Measurements from ENCODE around the gene HES1. TPM values are rescaled to one million over a fixed set of nuclear protein-coding genes. Genes with fewer than 3 reads are reported as not detected.

Gene HES1
- polyA plus RNA-seq, 1 donor from 2014 or later = 0.25 TPM

- Histone ChIP-seq H3K9ac (ENCODE audit: low read length) (no peak overlapping the region), H3K36me3 (ENCODE audit: insufficient read depth, low read length) (no peaks in the 10 kb centered on the region), H2AFZ (ENCODE audit: low read depth, low read length) (no peak overlapping the region), H3K27me3 (ENCODE audit: insufficient read depth, low read depth, low read length) (peaks cover 79% of the 10 kb centered on the region), H3K4me2 (ENCODE audit: low read length) (peak overlapping the region; percentile 77), H3K79me2 (replicated peaks; ENCODE audit: insufficient read depth, low read length) (peaks cover 13% of the 10 kb centered on the region), H3K9me2 (ENCODE audit: insufficient read depth, low read length) (no peaks in the 10 kb centered on the region), H3K4me3 (ENCODE audit: low read length) (peak overlapping the region; percentile 69), H4K20me1 (ENCODE audit: insufficient read depth) (no peaks in the 10 kb centered on the region), H3K27ac (ENCODE audit: low read length) (no peak overlapping the region), H3F3A (ENCODE audit: insufficient read depth, low read length, poor library complexity, severe bottlenecking) (peaks cover 4% of the 10 kb centered on the region), H3K9me3 (ENCODE audit: low read length) (no peaks in the 10 kb centered on the region)
- TF ChIP-seq SMC3 (conservative IDR thresholded peaks at IDR 0.05; ENCODE audit: poor library complexity) (no peak), EZH2 (IDR thresholded peaks at IDR 0.05; ENCODE audit: borderline replicate concordance, insufficient read depth, low read length, poor library complexity, severe bottlenecking) (peak; percentile 66)
Measured at GRCh38 chr3:194136519-194137007, 615 bp downstream of the HES1 start.

- no peaks in the 10 kb centered on the region for H4K20me1 ChIP-seq (ENCODE audit: insufficient read depth)
- H3K9ac ChIP-seq (ENCODE audit: low read length) = no peak overlapping the region
- peaks cover 4% of the 10 kb centered on the region for H3F3A ChIP-seq (ENCODE audit: insufficient read depth, low read length, poor library complexity, severe bottlenecking)
- H3K79me2 ChIP-seq (replicated peaks; ENCODE audit: insufficient read depth, low read length) = peaks cover 13% of the 10 kb centered on the region
- H3K4me2 ChIP-seq (ENCODE audit: low read length) = peak overlapping the region; percentile 77
- TF ChIP-seq RAD21 (conservative IDR thresholded peaks at IDR 0.05) (no peak), POLR2AphosphoS5 (IDR thresholded peaks at IDR 0.05) (peak; percentile 17), MXI1 (conservative IDR thresholded peaks at IDR 0.05; ENCODE audit: poor library complexity, severe bottlenecking) (no peak), SMC3 (conservative IDR thresholded peaks at IDR 0.05; ENCODE audit: poor library complexity) (no peak), EP300 (conservative IDR thresholded peaks at IDR 0.05; ENCODE audit: poor library complexity, severe bottlenecking) (no peak), EZH2 (IDR thresholded peaks at IDR 0.05; ENCODE audit: borderline replicate concordance, insufficient read depth, low read length, poor library complexity, severe bottlenecking) (peak; percentile 8), TAF1 (IDR thresholded peaks at IDR 0.05; ENCODE audit: low read depth) (no peak), CTCF (IDR thresholded peaks at IDR 0.05; ENCODE audit: poor library complexity, severe bottlenecking) (no peak), REST (IDR thresholded peaks at IDR 0.05; ENCODE audit: borderline replicate concordance) (no peak)
- no peaks in the 10 kb centered on the region for H3K9me3 ChIP-seq (ENCODE audit: low read length)
- no peak overlapping the region for H2AFZ ChIP-seq (ENCODE audit: low read depth, low read length)
- no peaks in the 10 kb centered on the region for H3K36me3 ChIP-seq (ENCODE audit: insufficient read depth, low read length)
- H3K27ac ChIP-seq (ENCODE audit: low read length) = no peak overlapping the region
- H3K27me3 ChIP-seq (ENCODE audit: insufficient read depth, low read depth, low read length) = peaks cover 80% of the 10 kb centered on the region
- no peaks in the 10 kb centered on the region for H3K9me2 ChIP-seq (ENCODE audit: insufficient read depth, low read length)
- peak overlapping the region; percentile 69 for H3K4me3 ChIP-seq (ENCODE audit: low read length)
Measured at GRCh38 chr3:194137008-194137505, 1.1 kb downstream of the HES1 start.

All from neural cell (in vitro differentiated cells).